DOHH2 (cell line): ENCODE results near the gene HMBS.

ENCODE experiments used
- H3F3A ChIP-seq: fragments of 200-600 bp; sonication (generic), shearing (Covaris generic); 2 replicates; pipeline ENCODE4 v1.6.0; 2016; ENCODE audit warnings: antibody characterized with exemption, mild to moderate bottlenecking; ENCODE audit not compliant: control insufficient read depth, insufficient read depth
- H3K27ac ChIP-seq: fragments of 200-600 bp; sonication (generic); 2 replicates; pipeline ENCODE4 v1.5.1; 2014; ENCODE audit warnings: low read depth, mild to moderate bottlenecking, low read length, moderate library complexity
- H3K27me3 ChIP-seq: fragments of 200-600 bp; sonication (generic); 2 replicates; pipeline ENCODE4 v1.6.1; 2014; ENCODE audit warnings: mild to moderate bottlenecking, low read length, mixed read lengths; ENCODE audit not compliant: control insufficient read depth
- H3K36me3 ChIP-seq: fragments of 200-600 bp; sonication (generic); 2 replicates; pipeline ENCODE4 v1.6.1; 2014; ENCODE audit warnings: mild to moderate bottlenecking, low read length, moderate library complexity, mixed read lengths; ENCODE audit not compliant: control insufficient read depth
- H3K4me1 ChIP-seq: fragments of 200-600 bp; sonication (generic); 2 replicates; pipeline ENCODE4 v1.6.1; 2014; ENCODE audit warnings: mild to moderate bottlenecking, low read length, mixed read lengths; ENCODE audit not compliant: control insufficient read depth
- H3K4me2 ChIP-seq: fragments of 200-600 bp; sonication (generic); 2 replicates; pipeline ENCODE4 v1.6.0; 2014; ENCODE audit warnings: mild to moderate bottlenecking, low read length, moderate library complexity
- H3K4me3 ChIP-seq: fragments of 200-600 bp; sonication (generic); 2 replicates; pipeline ENCODE4 v1.5.1; 2014; ENCODE audit warnings: mild to moderate bottlenecking, low read length, mixed read lengths
- H3K79me2 ChIP-seq: fragments of 200-600 bp; sonication (generic); 2 replicates; pipeline ENCODE4 v1.6.1; 2014; ENCODE audit warnings: mild to moderate bottlenecking, low read length, mixed read lengths; ENCODE audit not compliant: control insufficient read depth
- H3K9me2 ChIP-seq: fragments of 200-600 bp; sonication (generic); replicated peaks from 2 replicates; pipeline ENCODE4 v1.6.1; 2014; ENCODE audit warnings: mild to moderate bottlenecking, low read length, mixed read lengths; ENCODE audit not compliant: control insufficient read depth
- H3K9me3 ChIP-seq: fragments of 200-600 bp; sonication (generic); 2 replicates; pipeline ENCODE4 v1.6.1; 2014; ENCODE audit warnings: antibody characterized with exemption, low read length, mixed read lengths; ENCODE audit not compliant: control insufficient read depth, insufficient read depth
- H4K20me1 ChIP-seq: fragments of 200-600 bp; sonication (generic); 2 replicates; pipeline ENCODE4 v1.6.0; 2014; ENCODE audit warnings: low read depth, mild to moderate bottlenecking, antibody characterized with exemption, low read length, moderate library complexity; ENCODE audit not compliant: control insufficient read depth, insufficient read depth
- EZH2phosphoT487 ChIP-seq: fragments of 200-600 bp; sonication (generic); IDR thresholded peaks from 2 replicates; pipeline ENCODE4 v1.6.1; 2017; ENCODE audit warnings: borderline replicate concordance, mild to moderate bottlenecking, antibody characterized with exemption, low read length, moderate library complexity, mixed read lengths
- TF ChIP-seq, protein P1 (sequence below): fragments of 200-600 bp; sonication (generic); IDR thresholded peaks from one replicate; pipeline ENCODE4 v1.5.1; 2014; ENCODE audit warnings: antibody characterized with exemption, mild to moderate bottlenecking, low read depth, low read length; ENCODE audit not compliant: poor library complexity, severe bottlenecking

The HMBS gene

DNA sequence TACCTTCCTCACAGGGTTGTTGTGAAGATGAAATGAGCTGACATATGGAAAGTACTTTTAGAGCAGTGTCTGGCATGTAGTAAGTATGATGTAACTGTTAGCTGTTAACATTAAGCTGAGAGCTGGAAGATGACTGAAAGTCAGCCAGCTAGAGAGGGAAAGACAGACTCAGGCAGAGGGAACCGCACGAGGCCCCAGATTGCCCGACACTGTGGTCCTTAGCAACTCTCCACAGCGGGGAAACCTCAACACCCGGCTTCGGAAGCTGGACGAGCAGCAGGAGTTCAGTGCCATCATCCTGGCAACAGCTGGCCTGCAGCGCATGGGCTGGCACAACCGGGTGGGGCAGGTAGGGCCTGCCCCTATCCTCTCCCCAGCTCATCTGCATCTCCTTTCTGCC is 6.5 kb downstream of the HMBS start:
- Histone ChIP-seq H3K9me3 (no peaks in the 10 kb centered on the region), H3K27ac (peak overlapping the region; percentile 82), H3K27me3 (no peaks in the 10 kb centered on the region), H3K4me1 (peaks cover 60% of the 10 kb centered on the region), H4K20me1 (peaks cover 17% of the 10 kb centered on the region), H3K36me3 (peaks cover 52% of the 10 kb centered on the region), H3K79me2 (peaks cover 50% of the 10 kb centered on the region), H3K9me2 (no peaks in the 10 kb centered on the region), H3K4me2 (peak overlapping the region; percentile 90), H3F3A (peaks cover 47% of the 10 kb centered on the region), H3K4me3 (0 out of 2 replicates have a peak overlapping the region, but pooled peaks have one; percentile 5)
- TF ChIP-seq, protein P1, sequence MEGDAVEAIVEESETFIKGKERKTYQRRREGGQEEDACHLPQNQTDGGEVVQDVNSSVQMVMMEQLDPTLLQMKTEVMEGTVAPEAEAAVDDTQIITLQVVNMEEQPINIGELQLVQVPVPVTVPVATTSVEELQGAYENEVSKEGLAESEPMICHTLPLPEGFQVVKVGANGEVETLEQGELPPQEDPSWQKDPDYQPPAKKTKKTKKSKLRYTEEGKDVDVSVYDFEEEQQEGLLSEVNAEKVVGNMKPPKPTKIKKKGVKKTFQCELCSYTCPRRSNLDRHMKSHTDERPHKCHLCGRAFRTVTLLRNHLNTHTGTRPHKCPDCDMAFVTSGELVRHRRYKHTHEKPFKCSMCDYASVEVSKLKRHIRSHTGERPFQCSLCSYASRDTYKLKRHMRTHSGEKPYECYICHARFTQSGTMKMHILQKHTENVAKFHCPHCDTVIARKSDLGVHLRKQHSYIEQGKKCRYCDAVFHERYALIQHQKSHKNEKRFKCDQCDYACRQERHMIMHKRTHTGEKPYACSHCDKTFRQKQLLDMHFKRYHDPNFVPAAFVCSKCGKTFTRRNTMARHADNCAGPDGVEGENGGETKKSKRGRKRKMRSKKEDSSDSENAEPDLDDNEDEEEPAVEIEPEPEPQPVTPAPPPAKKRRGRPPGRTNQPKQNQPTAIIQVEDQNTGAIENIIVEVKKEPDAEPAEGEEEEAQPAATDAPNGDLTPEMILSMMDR: no peak
- no peak for TF ChIP-seq EZH2phosphoT487

DNA sequence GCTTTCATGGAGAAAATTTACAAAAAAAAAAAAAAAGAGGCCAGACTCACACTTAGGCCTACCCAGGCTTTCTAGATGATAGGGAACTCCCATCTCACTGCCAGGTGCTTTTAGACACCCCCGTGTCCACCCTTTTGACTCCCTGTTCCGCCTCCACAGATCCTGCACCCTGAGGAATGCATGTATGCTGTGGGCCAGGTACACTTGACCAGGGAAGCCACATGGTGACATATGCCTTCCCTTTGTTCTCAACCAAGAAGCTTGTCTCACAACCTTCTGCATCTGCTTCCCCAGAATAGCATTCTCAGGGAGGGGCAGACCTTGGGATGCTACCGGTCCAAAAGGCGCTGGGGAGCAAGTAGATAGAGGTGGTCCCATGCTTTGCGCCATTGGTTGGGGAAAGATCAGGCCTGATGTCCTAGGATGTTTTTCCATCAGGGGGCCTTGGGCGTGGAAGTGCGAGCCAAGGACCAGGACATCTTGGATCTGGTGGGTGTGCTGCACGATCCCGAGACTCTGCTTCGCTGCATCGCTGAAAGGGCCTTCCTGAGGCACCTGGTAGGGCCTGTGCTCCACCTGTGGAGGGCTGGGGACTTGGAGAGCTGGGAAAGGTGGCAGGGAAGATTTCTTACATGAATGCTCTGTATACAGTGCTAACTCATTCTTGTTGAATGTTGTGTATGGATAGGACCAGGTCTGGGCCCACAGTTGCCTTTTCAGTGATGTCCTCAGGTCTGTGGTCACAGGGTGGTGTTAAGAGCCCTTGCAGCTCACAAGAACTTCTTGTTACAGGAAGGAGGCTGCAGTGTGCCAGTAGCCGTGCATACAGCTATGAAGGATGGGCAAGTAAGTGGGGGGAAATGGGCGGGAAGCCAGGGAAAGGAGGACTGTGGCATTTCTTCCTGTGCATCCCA is 7.5 kb downstream of the HMBS start:
- Histone ChIP-seq H3F3A (peaks cover 47% of the 10 kb centered on the region), H3K4me1 (peaks cover 68% of the 10 kb centered on the region), H3K4me3 (peak overlapping the region; percentile 88), H3K9me3 (no peaks in the 10 kb centered on the region), H3K36me3 (peaks cover 63% of the 10 kb centered on the region), H3K27me3 (no peaks in the 10 kb centered on the region), H3K79me2 (peaks cover 52% of the 10 kb centered on the region), H3K4me2 (peak overlapping the region; percentile 90), H4K20me1 (peaks cover 17% of the 10 kb centered on the region), H3K9me2 (no peaks in the 10 kb centered on the region), H3K27ac (peak overlapping the region; percentile 82)
- TF ChIP-seq, protein P1: no peak
- no peak for TF ChIP-seq EZH2phosphoT487

DNA sequence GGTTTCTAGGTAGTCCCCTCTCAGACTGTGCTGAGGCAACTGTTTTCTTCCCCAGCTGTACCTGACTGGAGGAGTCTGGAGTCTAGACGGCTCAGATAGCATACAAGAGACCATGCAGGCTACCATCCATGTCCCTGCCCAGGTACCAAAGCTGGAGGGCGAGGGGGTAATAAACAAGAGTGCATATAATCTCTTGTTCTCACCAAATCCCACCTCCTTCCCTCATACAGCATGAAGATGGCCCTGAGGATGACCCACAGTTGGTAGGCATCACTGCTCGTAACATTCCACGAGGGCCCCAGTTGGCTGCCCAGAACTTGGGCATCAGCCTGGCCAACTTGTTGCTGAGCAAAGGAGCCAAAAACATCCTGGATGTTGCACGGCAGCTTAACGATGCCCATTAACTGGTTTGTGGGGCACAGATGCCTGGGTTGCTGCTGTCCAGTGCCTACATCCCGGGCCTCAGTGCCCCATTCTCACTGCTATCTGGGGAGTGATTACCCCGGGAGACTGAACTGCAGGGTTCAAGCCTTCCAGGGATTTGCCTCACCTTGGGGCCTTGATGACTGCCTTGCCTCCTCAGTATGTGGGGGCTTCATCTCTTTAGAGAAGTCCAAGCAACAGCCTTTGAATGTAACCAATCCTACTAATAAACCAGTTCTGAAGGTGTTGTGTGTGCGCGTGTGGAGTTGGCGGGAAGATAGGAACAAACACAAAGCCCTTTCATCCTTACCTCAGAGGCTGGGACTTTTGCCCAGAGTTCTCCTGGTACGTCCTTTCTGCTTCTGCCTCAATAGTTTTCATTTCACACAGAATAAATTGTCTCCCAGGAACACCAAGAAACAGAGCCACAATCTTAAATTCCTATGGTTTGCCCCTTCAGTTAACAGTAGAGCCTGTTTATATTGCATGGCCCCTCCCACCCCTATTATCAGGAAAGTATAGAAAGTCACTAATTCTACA is 8.5 kb downstream of the HMBS start:
- H3K79me2 ChIP-seq: peaks cover 56% of the 10 kb centered on the region
- H4K20me1 ChIP-seq: peaks cover 17% of the 10 kb centered on the region
- peak overlapping the region; percentile 82 for H3K27ac ChIP-seq
- TF ChIP-seq EZH2phosphoT487: no peak
- TF ChIP-seq, protein P1: no peak
- peaks cover 47% of the 10 kb centered on the region for H3F3A ChIP-seq
- peaks cover 72% of the 10 kb centered on the region for H3K36me3 ChIP-seq
- H3K9me3 ChIP-seq: no peaks in the 10 kb centered on the region
- H3K4me1 ChIP-seq: peaks cover 72% of the 10 kb centered on the region
- peak overlapping the region; percentile 88 for H3K4me3 ChIP-seq
- H3K4me2 ChIP-seq: peak overlapping the region; percentile 90
- H3K27me3 ChIP-seq: no peaks in the 10 kb centered on the region
- no peaks in the 10 kb centered on the region for H3K9me2 ChIP-seq
